HepG2 (cell line): ENCODE data around the gene DPYD. TPM values are rescaled to one million over a fixed set of nuclear protein-coding genes. Genes with fewer than 3 reads are reported as not detected.

Source experiments
- ATAC-seq: fragments of 200-7000 bp; cut with Tn5 transposase; 3 replicates; pipeline ENCODE4 v1.9.1; 2020; ENCODE audit warnings: mild to moderate bottlenecking, moderate library complexity
- BruUV-seq: library from RNA; stranded (reverse); fragments of 400-500 nt; replicated peaks from 2 replicates; lab custom pipeline; 2021; lab: Mats Ljungman, UMichigan
- CTCF ChIA-PET: fragments of 300-600 bp; formaldehyde crosslinking; extraction: SDS; loops from one replicate; lab custom pipeline; 2021; ENCODE audit warnings: low total read pairs, inconsistent platforms, low intra/inter-chr PET ratio; lab: Yijun Ruan, JAX
- POLR2A ChIA-PET: fragments of 350-600 bp; sonication (Branson Sonifier 250); formaldehyde crosslinking; loops from one replicate; lab custom pipeline; 2020; ENCODE audit warnings: antibody characterized with exemption, inconsistent platforms; lab: Yijun Ruan, JAX
- DNase-seq: peaks from one replicate; pipeline ENCODE4 v3.0.0-alpha.2; 2015; ENCODE audit warnings: low spot score
- FAIRE-seq: peaks from 3 replicates; lab custom pipeline; 2011; peaks lifted over from hg19 to GRCh38; lab: Jason Lieb, UNC
- H2AFZ ChIP-seq: one replicate; pipeline ENCODE4 v1.6.1; 2011; ENCODE audit warnings: low read length, inconsistent platforms
- H3K27ac ChIP-seq: fragments of 300-600 bp; 3 replicates; pipeline ENCODE4 v1.8.0; 2011; ENCODE audit warnings: mixed run types, mild to moderate bottlenecking, mixed read lengths, low read length, inconsistent platforms; ENCODE audit not compliant: insufficient read depth; ENCODE audit errors: extremely low read length
- H3K27me3 ChIP-seq, 2 experiments: fragments of 200-600 bp in 1 of 2; 2 replicates in 1 of 2; 3 replicates in 1 of 2; pipeline versions ENCODE4 v1.6.0 to v1.8.0; 2011; ENCODE audit warnings: low read length in 2 of 2, mild to moderate bottlenecking in 2 of 2, moderate library complexity in 2 of 2, inconsistent platforms in 1 of 2; ENCODE audit not compliant: insufficient read depth in 2 of 2, control insufficient read depth in 1 of 2
- H3K36me3 ChIP-seq, 2 experiments: fragments of 200-600 bp in 1 of 2; replicated peaks in 1 of 2; 2 replicates in 1 of 2; 3 replicates in 1 of 2; pipeline versions ENCODE4 v1.5.1 to v1.8.0; 2011; ENCODE audit warnings: low read length in 2 of 2, inconsistent platforms in 1 of 2; ENCODE audit not compliant: insufficient read depth in 2 of 2, control insufficient read depth in 1 of 2
- H3K4me1 ChIP-seq: 2 replicates; pipeline ENCODE4 v1.5.1; 2012; ENCODE audit warnings: low read length, inconsistent platforms; ENCODE audit not compliant: insufficient read depth
- H3K4me2 ChIP-seq: 2 replicates; pipeline ENCODE4 v1.6.0; 2011; ENCODE audit warnings: low read depth, low read length, inconsistent platforms
- H3K4me3 ChIP-seq, 3 experiments: fragments of 200-600 bp in 1 of 3; sonication (generic), shearing (Covaris generic) in 1 of 3; replicated peaks in 1 of 3; 2 replicates each; pipeline ENCODE4 v1.5.1; 2011 to 2016; ENCODE audit warnings: low read length in 3 of 3, inconsistent platforms in 2 of 3, low read depth in 2 of 3, mild to moderate bottlenecking in 2 of 3, control low read depth in 1 of 3, mixed read lengths in 1 of 3; ENCODE audit not compliant: insufficient read depth in 1 of 3
- H3K79me2 ChIP-seq: one replicate; pipeline ENCODE4 v1.6.1; 2011; ENCODE audit warnings: low read length, inconsistent platforms; ENCODE audit not compliant: insufficient read depth
- H3K9ac ChIP-seq: 2 replicates; pipeline ENCODE4 v1.6.0; 2011; ENCODE audit warnings: mild to moderate bottlenecking, low read depth, low read length, inconsistent platforms; ENCODE audit not compliant: insufficient read depth
- H3K9me3 ChIP-seq: 2 replicates; pipeline ENCODE4 v1.5.1; 2012; ENCODE audit warnings: mild to moderate bottlenecking, low read length
- H4K20me1 ChIP-seq: 2 replicates; pipeline ENCODE4 v1.6.0; 2011; ENCODE audit warnings: inconsistent platforms, mild to moderate bottlenecking, low read length, moderate library complexity; ENCODE audit not compliant: insufficient read depth
- CEBPB ChIP-seq: IDR thresholded peaks from 2 replicates; pipeline ENCODE4 v1.6.1; 2011; ENCODE audit warnings: low read depth, low read length, improper control_type of control experiment, borderline replicate concordance
- DR1 ChIP-seq: sonication (generic); formaldehyde crosslinking; IDR thresholded peaks from 2 replicates; pipeline ENCODE4 v1.8.0; 2021; ENCODE audit warnings: mild to moderate bottlenecking, missing genetic modification reagents, inconsistent platforms
- MAFF ChIP-seq: IDR thresholded peaks from 2 replicates; pipeline ENCODE4 v1.6.1; 2011; ENCODE audit warnings: low read depth, low read length, improper control_type of control experiment
- MAFK ChIP-seq, 2 experiments: IDR thresholded peaks in 1 of 2; conservative IDR thresholded peaks in 1 of 2; 2 replicates each; pipeline ENCODE4 v1.6.1; 2011; ENCODE audit warnings: improper control_type of control experiment in 2 of 2, low read length in 2 of 2
- PBX2 ChIP-seq: IDR thresholded peaks from 2 replicates; pipeline ENCODE4 v1.6.1; 2016; ENCODE audit warnings: control low read depth
- ZNF33A ChIP-seq: sonication (generic); formaldehyde crosslinking; IDR thresholded peaks from 2 replicates; pipeline ENCODE4 v1.5.1; 2020; ENCODE audit warnings: missing genetic modification reagents, mild to moderate bottlenecking, moderate library complexity, borderline replicate concordance
- WGBS: methylation state at CpG from one replicate; pipeline ENCODE4 v1.1.6; 2017; ENCODE audit warnings: low lambda C conversion rate; 5-methylcytosine and 5-hydroxymethylcytosine counted together
- in situ Hi-C: cut with HindIII; loops from 2 replicates; pipeline ENCODE4 v1.10.0; 2017; ENCODE audit warnings: low pct_unique_long_range_greater_than_20kb; ENCODE audit not compliant: extremely low pct_ligation_motif_present
- intact Hi-C: fragments of 100-400 bp; cut with micrococcal nuclease; formaldehyde crosslinking; loops from one replicate; pipeline ENCODE4 v1.10.0; 2022; ENCODE audit not compliant: unreplicated experiment
- polyA plus RNA-seq, 8 experiments: library from polyadenylated mRNA; depleted of rRNA in 3 of 8; stranded (reverse) in 7 of 8; unstranded in 1 of 8; fragments of >200 nt; fragmentation: Illumina TruSeq in 4 of 8; extraction: Trizol in 4 of 8; gene quantifications; 2 replicates each; pipeline versions ENCODE4 v1.2.1 to v1.2.3, GENCODE V29; 2011 to 2016; ENCODE audit warnings: low read depth in 4 of 8, missing spikeins in 1 of 8, mixed read lengths in 1 of 8; ENCODE audit not compliant: insufficient read depth in 1 of 8
- total RNA-seq, 5 experiments: library from RNA; depleted of rRNA; stranded (reverse); fragments of >200 nt; fragmentation: Illumina TruSeq; extraction: Trizol; gene quantifications; 2 replicates each; pipeline ENCODE4 v1.2.3, GENCODE V29; 2016; ENCODE audit warnings: low read depth in 1 of 5

Gene DPYD
- total and polyA plus RNA-seq, 2 of the 13 experiments (the other 11 are each of a cell fraction or from before 2014, with no cell fraction given): 1.3 to 3.4 TPM

GRCh38 chr1:97919585-97920261 is 1.1 kb downstream of the DPYD start:
- intact Hi-C loops: no loop called here
- Histone ChIP-seq H3K27me3 (no peaks in the 10 kb centered on the region; a peak in 2 of 5 replicates), H3K9me3 (no peaks in the 10 kb centered on the region), H3K27ac (peak overlapping the region; percentile 71), H4K20me1 (no peaks in the 10 kb centered on the region), H3K4me2 (peak overlapping the region; percentile 81), H3K36me3 (no peaks in the 10 kb centered on the region), H3K79me2 (no peaks in the 10 kb centered on the region), H3K4me3 (peak overlapping the region; percentile 70 to 81 (median 76); a peak in 5 of 6 replicates), H3K9ac (peak overlapping the region; percentile 61; the same call in 1 of the 2 replicates), H3K4me1 (peaks cover 36% of the 10 kb centered on the region; the same call in 1 of the 2 replicates), H2AFZ (peak overlapping the region; percentile 48)
- ChIA-PET CTCF (no interaction called here), POLR2A (interaction anchor here (2.0 kb wide), 1 partner anchor 10 kb away, joined by 14 read pairs; no protein-coding TSS in a partner anchor)
- DNase-seq (no peak), FAIRE-seq (no peak), ATAC-seq (no peak)
- TF ChIP-seq MAFK (conservative IDR thresholded peaks at IDR 0.05 in 1 of 2, IDR thresholded peaks at IDR 0.05 in 1 of 2; ENCODE audit: low read length in 2 of 2): peak in 1 of 2 experiments; percentile 65; a peak in 2 of 4 replicates
- peak; percentile 27; the same call in 1 of the 2 replicates for TF ChIP-seq MAFF
- TF ChIP-seq ZNF33A (CRISPR knock-in tag): no peak
- peak; percentile 78 for TF ChIP-seq CEBPB
- no peak for TF ChIP-seq PBX2 (CRISPR knock-in tag)
- WGBS: 5% methylated on average over 6 of the region's 6 CpGs
- BruUV-seq: no TSS peak
- in situ Hi-C loops: no loop called here

GRCh38 chr1:97918961-97919360 is 1.9 kb downstream of the DPYD start:
- POLR2A ChIA-PET: no interaction called here
- no peaks in the 10 kb centered on the region for H4K20me1 ChIP-seq
- no peaks in the 10 kb centered on the region for H3K36me3 ChIP-seq
- FAIRE-seq: no peak
- H3K4me1 ChIP-seq: peaks cover 36% of the 10 kb centered on the region; the same call in 1 of the 2 replicates
- no peaks in the 10 kb centered on the region for H3K9me3 ChIP-seq
- CTCF ChIA-PET: no interaction called here
- DNase-seq: no peak
- intact Hi-C loops (no loop called here), in situ Hi-C loops (no loop called here)
- H3K4me2 ChIP-seq: peak overlapping the region; percentile 81
- peak overlapping the region in 2 of 3 experiments; percentile 70 to 81; a peak in 3 of 6 replicates for H3K4me3 ChIP-seq
- H3K79me2 ChIP-seq: no peaks in the 10 kb centered on the region
- BruUV-seq: TSS peak; percentile 34
- H3K27ac ChIP-seq: no peak overlapping the region
- 66% methylated on average over 1 of the region's 1 CpG for WGBS
- no peak overlapping the region for H3K9ac ChIP-seq
- no peak for ATAC-seq
- TF ChIP-seq DR1 (CRISPR knock-in tag): no peak
- H3K27me3 ChIP-seq: no peaks in the 10 kb centered on the region; a peak in 2 of 5 replicates
- H2AFZ ChIP-seq: no peak overlapping the region
